NCI-H524 treated with DMSO at 0.1 percent for 48 hours (cell line): Measurements from ENCODE around the gene MET.
"Not testable (repeated sequence)": the region's sequence is repeated elsewhere in the genome, so short reads cannot be mapped to it uniquely, and the experiment has no call there.

Experiments used
- DNase-seq: peaks from one replicate; lab custom pipeline; 2025; lab: John Stamatoyannopoulos, UW

The MET gene

GRCh38 chr7:116671681-116672595 lies at the start of gene MET:
MET (plus strand) TSS chr7:116672196; CDS start chr7:116699085, 26,889 bp downstream.
- DNase-seq = no peak

GRCh38 chr7:116626886-116627285 lies 45.1 kb upstream of the MET start:
- DNase-seq = no peak

DNA sequence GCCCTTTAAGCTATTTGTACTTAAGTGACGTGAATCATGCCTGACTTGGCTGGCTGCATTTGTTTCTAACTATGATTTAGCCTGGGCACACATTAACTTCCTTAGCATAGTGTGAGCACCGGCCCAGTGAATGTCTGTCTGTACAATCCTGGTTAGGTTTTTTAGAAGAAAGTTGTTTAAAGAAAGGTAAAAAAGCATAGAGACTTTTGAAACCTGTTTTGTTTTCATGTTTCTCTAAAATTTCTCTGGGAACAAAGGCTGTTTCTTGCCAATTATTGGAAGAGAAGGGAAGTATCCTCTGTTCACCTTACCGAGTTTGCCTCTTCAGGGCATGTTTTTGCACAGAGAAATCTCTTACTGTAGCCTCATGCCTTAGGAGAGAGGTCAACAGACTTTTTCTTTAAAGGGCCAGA lies 42.9 kb upstream of the MET start:
- DNase-seq = no peak

DNA sequence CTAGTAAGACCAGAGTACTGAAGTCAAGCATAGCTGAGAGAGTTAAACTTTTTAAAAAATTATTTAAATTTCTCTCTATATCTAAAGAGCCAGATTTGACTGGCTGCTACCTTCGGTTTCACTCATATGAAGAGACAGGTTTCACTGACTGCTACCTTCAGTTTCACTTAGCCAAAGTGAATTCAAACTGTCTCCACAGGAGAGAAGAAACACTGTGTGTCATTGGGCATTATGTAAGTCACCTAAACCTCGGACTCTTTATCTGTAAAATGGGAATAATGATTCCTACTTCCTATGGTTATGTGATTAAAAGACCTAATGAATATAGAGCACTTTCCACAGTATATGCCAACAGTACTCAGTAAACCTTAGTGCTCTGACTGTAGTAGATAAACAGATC lies 41.6 kb upstream of the MET start:
- DNase-seq = no peak

GRCh38 chr7:116630932-116631671 lies 40.9 kb upstream of the MET start:
- DNase-seq = no peak

DNA sequence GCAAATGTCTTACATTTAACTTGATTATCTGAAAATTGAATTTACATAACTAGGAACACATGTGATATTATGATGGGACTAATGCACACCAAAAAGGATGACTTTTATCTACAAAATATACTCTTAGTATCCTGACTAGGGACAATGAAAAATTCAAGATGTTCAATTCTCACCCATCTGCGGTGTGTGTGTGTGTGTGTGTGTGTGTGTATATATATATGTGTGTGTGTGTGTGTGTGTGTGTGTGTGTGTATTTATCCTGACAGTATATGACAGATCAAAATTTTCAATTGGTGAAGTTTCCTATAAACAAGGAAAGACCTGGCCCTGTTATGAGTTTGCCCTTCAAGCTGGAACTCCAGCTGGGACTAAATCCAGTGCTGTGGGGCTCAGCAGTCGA lies 40.3 kb upstream of the MET start:
- DNase-seq = no peak

DNA sequence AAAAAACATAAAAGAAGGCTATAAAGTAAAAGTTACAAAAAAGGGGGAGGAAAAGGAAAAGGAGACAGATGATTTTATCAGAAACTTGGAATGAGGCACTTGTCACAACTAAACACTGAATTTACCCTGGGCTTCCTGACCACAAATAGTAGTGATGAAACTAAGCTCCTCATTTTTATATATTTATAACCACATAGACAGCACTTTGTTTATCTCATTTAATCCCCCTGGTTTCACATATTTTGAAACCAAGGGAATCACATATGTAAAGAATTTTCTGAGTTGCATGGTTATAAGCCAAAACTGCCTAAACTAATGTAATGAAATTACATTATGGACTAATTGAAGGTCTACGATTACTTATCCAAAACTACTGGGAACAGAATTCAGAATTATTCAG lies 39.6 kb upstream of the MET start:
- DNase-seq = no peak

DNA sequence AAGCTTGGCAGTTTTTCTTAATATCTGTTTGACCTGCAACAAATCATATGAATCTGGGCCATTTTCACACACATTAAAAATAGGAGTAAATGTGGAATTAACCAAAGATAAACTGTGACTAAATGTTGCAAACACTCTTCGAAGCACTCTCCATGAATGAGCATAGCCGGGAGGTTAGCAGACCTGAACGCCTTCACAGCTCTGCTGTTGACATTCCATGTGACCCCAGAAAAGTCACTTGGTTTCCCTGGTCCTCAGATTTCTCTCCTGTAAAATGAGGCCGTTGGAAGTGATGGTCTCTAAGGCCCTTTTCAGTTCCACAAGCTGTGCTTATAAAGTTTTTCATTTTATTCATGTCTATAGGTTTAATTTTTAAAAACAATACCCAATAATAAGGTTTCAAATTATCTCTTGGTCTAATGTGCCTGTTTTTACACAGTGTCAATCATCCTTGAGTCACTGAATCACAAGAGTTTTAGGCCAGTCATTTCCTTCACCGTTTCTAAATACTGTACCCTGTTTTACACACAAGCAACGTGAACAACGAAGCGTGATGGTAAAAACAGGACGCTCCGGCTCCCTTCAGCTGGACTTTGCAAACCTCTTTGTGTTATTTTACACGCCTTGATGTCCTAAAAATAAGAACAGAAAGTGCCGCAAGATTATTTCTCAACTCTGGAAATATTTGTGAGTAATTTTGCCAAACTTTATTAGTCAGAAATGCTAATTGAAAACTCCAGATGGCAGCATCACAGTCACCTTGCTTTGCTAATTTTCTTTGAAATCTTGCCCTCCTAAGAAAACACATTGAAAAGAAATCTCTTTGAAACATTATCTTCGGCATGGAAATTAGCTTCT lies 38.6 kb upstream of the MET start:
- no peak for DNase-seq

DNA sequence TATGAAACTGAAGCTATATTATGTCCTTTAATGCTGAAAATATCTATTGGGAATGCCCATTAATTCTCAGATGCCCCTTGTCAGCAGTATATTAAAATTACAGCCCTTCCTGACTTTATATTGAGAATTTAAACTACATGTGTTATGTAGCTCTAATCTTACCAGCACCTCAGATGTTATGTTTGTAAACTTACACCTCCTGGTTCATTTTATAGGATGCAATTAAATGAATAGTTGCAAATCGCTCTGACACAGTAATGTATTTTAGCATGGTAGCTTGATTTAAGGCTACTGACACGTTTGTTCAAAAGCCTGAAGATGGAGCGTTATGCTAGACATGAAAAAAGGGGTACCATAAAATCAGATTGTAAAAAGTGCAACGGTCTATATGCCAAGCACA lies 35.0 kb upstream of the MET start:
- DNase-seq = no peak

DNA sequence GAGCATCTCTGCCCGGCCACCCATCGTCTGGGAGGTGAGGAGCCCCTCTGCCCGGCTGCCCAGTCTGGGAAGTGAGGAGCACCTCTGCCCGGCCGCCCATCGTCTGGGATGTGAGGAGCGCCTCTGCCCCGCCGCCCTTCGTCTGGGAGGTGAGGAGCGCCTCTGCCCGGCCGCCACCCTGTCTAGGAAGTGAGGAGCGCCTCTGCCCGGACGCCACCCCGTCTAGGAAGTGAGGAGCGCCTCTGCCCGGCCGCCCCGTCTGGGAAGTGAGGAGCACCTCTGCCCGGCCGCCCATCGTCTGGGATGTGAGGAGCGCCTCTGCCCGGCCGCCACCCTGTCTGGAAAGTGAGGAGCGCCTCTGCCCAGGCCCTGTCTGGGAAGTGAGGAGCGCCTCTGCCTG lies 33.4 kb upstream of the MET start:
- DNase-seq = not testable (repeated sequence)

DNA sequence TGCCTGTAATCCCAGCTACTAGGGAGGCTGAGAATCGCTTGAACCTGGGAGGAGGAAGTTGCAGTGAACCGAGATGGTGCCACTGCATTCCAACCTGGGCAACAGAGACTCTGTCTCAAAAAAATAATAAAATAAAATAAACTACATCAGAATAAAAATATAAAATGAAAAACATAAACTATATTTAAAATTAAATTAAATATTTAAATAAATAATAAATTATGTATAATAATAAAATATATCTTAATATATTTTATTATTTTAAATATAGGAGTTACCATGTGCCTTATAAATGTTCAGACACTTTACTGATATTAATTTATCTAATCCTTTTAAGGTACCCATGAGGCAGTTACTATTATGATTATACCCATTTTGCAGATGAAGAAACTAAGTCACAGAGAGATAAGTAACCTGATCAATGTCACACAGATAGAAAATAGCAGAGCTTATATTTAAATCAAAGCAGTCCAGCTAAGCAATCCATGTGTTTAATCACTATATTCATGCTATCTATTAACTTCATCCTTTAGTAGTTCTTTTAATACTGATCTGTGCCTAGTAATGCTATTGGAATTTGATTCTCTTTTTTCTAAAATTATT lies 30.3 kb upstream of the MET start:
- no peak for DNase-seq

GRCh38 chr7:116643148-116643547 lies 28.8 kb upstream of the MET start:
- DNase-seq = not testable (repeated sequence)

- no peak for DNase-seq
Observed at GRCh38 chr7:116644628-116645027, 27.4 kb upstream of the MET start.

- DNase-seq = no peak
Observed at GRCh38 chr7:116647290-116647689, 24.7 kb upstream of the MET start.

DNA sequence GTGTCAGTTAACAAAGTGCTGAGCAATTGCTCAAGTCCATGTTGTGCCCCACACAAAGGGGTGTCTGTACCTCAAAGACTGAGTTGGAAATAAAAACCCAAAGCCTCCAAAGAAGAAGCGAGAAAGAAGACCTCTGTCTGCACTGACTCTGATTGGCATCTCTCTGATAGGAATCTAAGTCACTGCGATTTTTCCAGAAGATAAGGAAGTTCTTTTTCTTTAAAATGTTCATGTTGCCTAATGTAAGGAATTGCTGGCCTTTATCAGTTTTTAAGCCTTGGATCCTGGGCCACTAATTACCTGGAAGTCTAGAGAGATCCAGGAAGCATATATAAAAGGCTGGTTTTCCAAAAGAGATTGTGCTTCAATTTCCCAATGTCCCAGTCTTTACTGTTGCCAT lies 24.1 kb upstream of the MET start:
- DNase-seq = no peak

DNA sequence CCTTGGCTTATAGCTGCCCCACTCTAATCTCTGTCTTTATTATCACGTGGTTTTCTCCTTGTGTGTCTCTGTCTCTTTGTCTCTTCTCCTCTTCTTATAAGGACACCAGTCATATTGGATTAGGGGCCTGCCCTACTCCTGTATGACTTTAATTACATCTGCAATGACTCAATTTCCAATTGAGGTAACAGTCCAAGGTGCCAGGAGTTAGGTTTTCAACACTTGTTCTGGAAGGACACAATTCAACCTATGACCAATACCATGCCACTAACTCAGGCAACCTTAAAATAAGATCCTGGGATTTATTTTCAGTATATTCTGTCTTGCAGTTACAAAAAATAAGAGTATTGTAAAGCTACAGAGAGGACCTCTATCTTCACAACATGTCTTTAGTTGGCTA lies 21.6 kb upstream of the MET start:
- DNase-seq = no peak

- DNase-seq = no peak
Observed at GRCh38 chr7:116652793-116653192, 19.2 kb upstream of the MET start.

DNA sequence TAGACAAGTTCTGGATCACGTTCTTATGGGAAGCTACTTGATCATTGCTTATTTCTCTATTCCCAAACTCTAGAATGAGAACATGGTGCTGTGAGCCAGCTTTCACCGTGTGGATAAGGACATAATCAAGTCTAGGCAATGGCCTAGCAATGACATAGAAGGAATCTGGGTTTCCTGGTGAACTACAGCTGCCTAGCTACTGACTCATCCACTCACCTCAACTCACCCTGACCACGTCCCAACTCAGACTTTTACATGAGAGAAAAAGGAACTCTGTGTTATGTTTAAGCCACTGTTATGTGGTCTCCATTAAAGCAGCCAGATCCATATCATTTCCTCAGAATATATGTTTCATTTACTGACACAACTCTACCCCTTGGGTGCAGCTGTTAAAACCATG lies 18.8 kb upstream of the MET start:
- no peak for DNase-seq

GRCh38 chr7:116653646-116654045 lies 18.4 kb upstream of the MET start:
- DNase-seq = no peak

GRCh38 chr7:116659248-116659647 lies 12.7 kb upstream of the MET start:
- DNase-seq = not testable (repeated sequence)

- no peak for DNase-seq
Observed at GRCh38 chr7:116661865-116662264, 10.1 kb upstream of the MET start.

DNA sequence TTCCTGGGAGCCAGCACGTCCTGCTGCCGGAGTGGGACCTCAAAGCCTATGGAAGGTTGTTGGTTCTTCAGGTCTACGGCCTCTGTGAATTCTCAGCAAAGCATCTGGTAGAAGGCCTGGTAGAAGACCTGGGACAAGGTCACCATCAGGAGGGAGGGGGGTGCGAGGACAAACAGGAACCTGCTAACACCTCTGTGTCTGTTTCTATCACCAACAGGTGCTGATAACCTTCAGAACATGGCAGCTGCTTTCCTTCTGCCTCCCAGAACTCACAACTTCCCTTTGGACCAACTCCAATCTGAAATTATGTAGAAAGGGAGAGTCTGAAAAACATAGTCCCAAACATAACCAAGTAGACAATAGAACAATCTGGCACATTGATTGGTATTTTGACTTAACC lies 8.3 kb upstream of the MET start:
- no peak for DNase-seq
